Left ventricle myocardium inferior (tissue), 1 donor: Measurements from ENCODE around the gene F3. TPM values are rescaled to one million over a fixed set of nuclear protein-coding genes. Genes with fewer than 3 reads are reported as not detected.

Experiments used
- DNase-seq: peaks from one replicate; pipeline ENCODE4 v3.0.0-alpha.2; 2020
- H3K27ac ChIP-seq: fragments of 200-600 bp; replicated peaks from 2 replicates; pipeline ENCODE4 v1.8.0; 2021
- H3K27me3 ChIP-seq: fragments of 200-600 bp; 2 replicates; pipeline ENCODE4 v1.8.0; 2021; ENCODE audit warnings: low read depth
- H3K36me3 ChIP-seq: fragments of 200-600 bp; 2 replicates; pipeline ENCODE4 v1.8.0; 2021
- H3K4me1 ChIP-seq: fragments of 200-600 bp; 2 replicates; pipeline ENCODE4 v1.8.0; 2021
- H3K4me3 ChIP-seq: fragments of 200-600 bp; 2 replicates; pipeline ENCODE4 v1.8.0; 2021; ENCODE audit warnings: mild to moderate bottlenecking, moderate library complexity
- H3K9me3 ChIP-seq: fragments of 200-600 bp; replicated peaks from 2 replicates; pipeline ENCODE4 v1.8.0; 2021
- intact Hi-C: fragments of 100-400 bp; cut with micrococcal nuclease; formaldehyde crosslinking; loops from one replicate; pipeline ENCODE4 v1.11.0; 2022
- total RNA-seq: library from RNA; stranded (reverse); fragmentation: NEBNext Ultra II Directional; extraction: Animal tissue kit (Norgen Biotek cat#: 25700); gene quantifications from one replicate; pipeline ENCODE4 v1.2.1, GENCODE V29; 2021
- TF ChIP-seq, protein P1 (sequence below): fragments of 200-600 bp; IDR thresholded peaks from 2 replicates; pipeline ENCODE4 v1.8.0; 2021; ENCODE audit warnings: antibody characterized with exemption, mild to moderate bottlenecking, borderline replicate concordance
- donor health status: DM: no; HTN: yes; CAD: no; lungs with severe emphysema.

Gene F3
- total RNA-seq, 1 donor from 2014 or later, result 50.8 TPM

DNA sequence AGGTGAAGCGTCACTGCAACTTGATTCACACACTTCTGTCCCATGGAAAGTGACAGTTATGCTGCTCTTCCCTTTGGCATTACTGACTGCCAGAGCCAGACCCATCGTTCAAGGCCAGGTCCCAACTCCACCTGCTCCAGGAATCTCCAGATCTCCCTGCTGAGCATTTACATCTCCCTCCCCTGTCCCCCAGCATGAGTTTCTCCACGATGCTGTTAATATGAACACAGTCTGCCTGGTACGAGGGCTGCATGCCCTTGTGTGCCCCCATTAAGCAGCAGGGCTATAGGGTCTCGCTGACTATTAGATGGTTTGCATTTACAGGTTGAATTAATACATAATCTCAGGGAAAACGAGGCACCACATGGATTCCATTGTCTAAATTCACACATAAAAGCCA lies 4.3 kb downstream of the F3 start:
- H3K9me3 ChIP-seq, result no peaks in the 10 kb centered on the region
- DNase-seq, result no peak
- H3K4me1 ChIP-seq, result peaks cover 65% of the 10 kb centered on the region
- peaks cover 15% of the 10 kb centered on the region for H3K27me3 ChIP-seq
- intact Hi-C loops, result no loop called here
- TF ChIP-seq, protein P1, sequence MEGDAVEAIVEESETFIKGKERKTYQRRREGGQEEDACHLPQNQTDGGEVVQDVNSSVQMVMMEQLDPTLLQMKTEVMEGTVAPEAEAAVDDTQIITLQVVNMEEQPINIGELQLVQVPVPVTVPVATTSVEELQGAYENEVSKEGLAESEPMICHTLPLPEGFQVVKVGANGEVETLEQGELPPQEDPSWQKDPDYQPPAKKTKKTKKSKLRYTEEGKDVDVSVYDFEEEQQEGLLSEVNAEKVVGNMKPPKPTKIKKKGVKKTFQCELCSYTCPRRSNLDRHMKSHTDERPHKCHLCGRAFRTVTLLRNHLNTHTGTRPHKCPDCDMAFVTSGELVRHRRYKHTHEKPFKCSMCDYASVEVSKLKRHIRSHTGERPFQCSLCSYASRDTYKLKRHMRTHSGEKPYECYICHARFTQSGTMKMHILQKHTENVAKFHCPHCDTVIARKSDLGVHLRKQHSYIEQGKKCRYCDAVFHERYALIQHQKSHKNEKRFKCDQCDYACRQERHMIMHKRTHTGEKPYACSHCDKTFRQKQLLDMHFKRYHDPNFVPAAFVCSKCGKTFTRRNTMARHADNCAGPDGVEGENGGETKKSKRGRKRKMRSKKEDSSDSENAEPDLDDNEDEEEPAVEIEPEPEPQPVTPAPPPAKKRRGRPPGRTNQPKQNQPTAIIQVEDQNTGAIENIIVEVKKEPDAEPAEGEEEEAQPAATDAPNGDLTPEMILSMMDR, result no peak
- H3K27ac ChIP-seq, result peak overlapping the region; percentile 90
- H3K36me3 ChIP-seq, result peaks cover 20% of the 10 kb centered on the region
- H3K4me3 ChIP-seq, result peak overlapping the region; percentile 79

DNA sequence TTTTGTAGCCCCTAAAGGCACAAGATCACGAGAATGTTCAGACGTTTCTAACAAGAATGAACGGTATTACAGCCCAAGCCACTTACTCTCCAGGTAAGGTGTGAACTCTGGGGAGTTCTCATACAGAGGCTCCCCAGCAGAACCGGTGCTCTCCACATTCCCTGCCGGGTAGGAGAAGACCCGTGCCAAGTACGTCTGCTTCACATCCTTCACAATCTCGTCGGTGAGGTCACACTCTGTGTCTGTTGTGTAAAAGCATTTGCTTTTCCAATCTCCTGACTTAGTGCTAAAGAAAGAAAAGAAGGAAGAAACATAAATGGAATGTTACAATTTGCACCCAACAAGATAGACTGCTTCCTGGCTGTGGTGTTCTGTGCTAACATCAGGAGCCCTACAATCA lies 5.7 kb downstream of the F3 start:
- TF ChIP-seq, protein P1, result no peak
- intact Hi-C loops, result no loop called here
- peak overlapping the region; percentile 79 for H3K4me3 ChIP-seq
- no peaks in the 10 kb centered on the region for H3K9me3 ChIP-seq
- no peak for DNase-seq
- H3K4me1 ChIP-seq, result peaks cover 60% of the 10 kb centered on the region
- peak overlapping the region; percentile 90 for H3K27ac ChIP-seq
- H3K36me3 ChIP-seq, result peaks cover 27% of the 10 kb centered on the region
- H3K27me3 ChIP-seq, result peaks cover 2% of the 10 kb centered on the region

DNA sequence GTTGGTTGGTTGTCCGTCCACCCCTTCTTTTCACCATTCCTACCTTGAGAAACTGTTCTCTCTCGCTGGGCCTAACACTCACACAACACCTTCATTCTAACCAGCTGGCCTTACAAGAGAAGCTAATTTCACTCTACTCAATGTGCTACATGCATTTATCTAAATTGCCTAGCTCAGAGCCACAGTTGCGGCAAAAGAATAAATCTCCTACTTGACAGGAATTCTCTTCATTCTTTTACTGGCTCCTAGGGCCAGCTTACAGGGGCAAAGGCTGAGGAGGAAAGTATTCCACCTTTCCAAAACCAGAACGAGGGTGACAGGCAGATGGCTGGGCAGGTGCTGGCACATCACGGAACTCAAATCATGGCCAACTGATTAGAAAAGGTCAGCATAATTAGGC lies 6.5 kb downstream of the F3 start:
- TF ChIP-seq, protein P1, result no peak
- peaks cover 31% of the 10 kb centered on the region for H3K36me3 ChIP-seq
- no peaks in the 10 kb centered on the region for H3K27me3 ChIP-seq
- peaks cover 58% of the 10 kb centered on the region for H3K4me1 ChIP-seq
- DNase-seq, result no peak
- no peaks in the 10 kb centered on the region for H3K9me3 ChIP-seq
- intact Hi-C loops, result no loop called here
- no peak overlapping the region for H3K4me3 ChIP-seq
- peak overlapping the region; percentile 90 for H3K27ac ChIP-seq

DNA sequence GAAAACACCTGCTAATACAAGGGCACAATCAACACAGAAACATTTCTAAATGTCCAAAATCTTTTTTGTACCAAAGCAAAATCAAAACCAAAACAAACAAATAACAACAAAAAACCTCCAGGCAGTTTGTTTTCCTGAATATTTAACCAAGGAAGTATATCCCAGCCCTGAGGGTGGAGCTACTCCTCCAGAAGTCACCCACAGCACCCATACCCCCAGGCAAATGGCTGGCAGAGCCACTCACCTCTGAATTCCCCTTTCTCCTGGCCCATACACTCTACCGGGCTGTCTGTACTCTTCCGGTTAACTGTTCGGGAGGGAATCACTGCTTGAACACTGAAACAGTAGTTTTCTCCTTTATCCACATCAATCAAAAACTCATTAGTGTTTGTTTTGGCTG lies 9.5 kb downstream of the F3 start:
- intact Hi-C loops, result no loop called here
- H3K4me3 ChIP-seq, result no peak overlapping the region
- TF ChIP-seq, protein P1, result peak; percentile 12
- H3K27ac ChIP-seq, result peak overlapping the region; percentile 52
- no peaks in the 10 kb centered on the region for H3K9me3 ChIP-seq
- no peaks in the 10 kb centered on the region for H3K27me3 ChIP-seq
- peaks cover 44% of the 10 kb centered on the region for H3K36me3 ChIP-seq
- H3K4me1 ChIP-seq, result peaks cover 56% of the 10 kb centered on the region
- DNase-seq, result no peak

DNA sequence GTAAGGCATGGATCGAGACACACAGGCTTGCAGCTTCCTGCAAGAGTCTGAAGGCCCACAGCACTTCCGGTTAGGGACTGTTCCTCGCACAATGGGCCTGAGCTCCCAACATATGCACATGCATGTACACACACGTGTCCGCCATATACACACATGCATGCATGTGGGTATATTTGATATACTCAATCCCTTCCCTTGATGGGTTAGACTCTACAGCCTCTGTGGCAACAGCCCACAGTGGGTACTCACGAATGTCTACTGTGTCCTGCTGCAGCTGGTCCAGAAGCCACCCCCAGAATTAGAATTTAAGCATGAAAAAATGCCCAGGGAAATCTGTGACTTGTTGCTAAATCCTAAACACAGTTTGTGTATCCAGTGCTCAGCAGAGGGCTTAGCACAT lies 9.9 kb downstream of the F3 start:
- peaks cover 44% of the 10 kb centered on the region for H3K36me3 ChIP-seq
- intact Hi-C loops, result no loop called here

More for the DNA sequence above, 9.9 kb downstream of the F3 start:
- no peaks in the 10 kb centered on the region for H3K27me3 ChIP-seq
- peaks cover 53% of the 10 kb centered on the region for H3K4me1 ChIP-seq
- H3K4me3 ChIP-seq, result no peak overlapping the region
- H3K9me3 ChIP-seq, result no peaks in the 10 kb centered on the region
- TF ChIP-seq, protein P1, result no peak
- no peak for DNase-seq
- H3K27ac ChIP-seq, result peak overlapping the region; percentile 19
